Mesothelial cell of epicardium (in vitro differentiated cells): Measurements from ENCODE around the gene ISG15. TPM values are rescaled to one million over a fixed set of nuclear protein-coding genes. Genes with fewer than 3 reads are reported as not detected.

ENCODE experiments used
- DNase-seq, 2 experiments: peaks; one replicate each; pipeline ENCODE4 v3.0.0; 2021; ENCODE audit warnings: low spot score in 2 of 2; ENCODE audit not compliant: unreplicated experiment in 2 of 2
- H3K27ac Mint-ChIP-seq: 2 replicates; pipeline ENCODE4 v1.8.0; 2021; ENCODE audit warnings: mixed read lengths
- H3K27me3 Mint-ChIP-seq: 2 replicates; pipeline ENCODE4 v1.8.0; 2021; ENCODE audit warnings: low read depth, mixed read lengths
- H3K36me3 Mint-ChIP-seq: 2 replicates; pipeline ENCODE4 v1.8.0; 2021; ENCODE audit warnings: mixed read lengths
- H3K4me1 Mint-ChIP-seq: 2 replicates; pipeline ENCODE4 v1.8.0; 2021; ENCODE audit warnings: mixed read lengths
- H3K4me3 Mint-ChIP-seq: 2 replicates; pipeline ENCODE4 v1.8.0; 2021; ENCODE audit warnings: mild to moderate bottlenecking, moderate library complexity, mixed read lengths
- H3K9me3 Mint-ChIP-seq: 2 replicates; pipeline ENCODE4 v1.8.0; 2021; ENCODE audit warnings: mixed read lengths
- CTCF ChIP-seq: fragments of 200-600 bp; sonication (generic); IDR thresholded peaks from one replicate; pipeline ENCODE4 v1.5.0; 2021; ENCODE audit warnings: antibody characterized with exemption; ENCODE audit not compliant: unreplicated experiment
- total RNA-seq: library from RNA; stranded (reverse); gene quantifications from 3 replicates; pipeline ENCODE4 v1.2.1, GENCODE V29; 2021

The ISG15 gene
- total RNA-seq, 1 donor from 2014 or later, result 139 TPM

GRCh38 chr1:1047963-1048362, 34.7 kb downstream of the ISG15 start:
- peaks cover 24% of the 10 kb centered on the region for H3K36me3 Mint-ChIP-seq
- H3K9me3 Mint-ChIP-seq, result no peaks in the 10 kb centered on the region

GRCh38 chr1:1048765-1049164, 35.5 kb downstream of the ISG15 start:
- DNase-seq, result no peak
- no peak for TF ChIP-seq CTCF
- no peak overlapping the region for H3K27ac Mint-ChIP-seq
- H3K4me3 Mint-ChIP-seq, result no peak overlapping the region
- H3K4me1 Mint-ChIP-seq, result no peaks in the 10 kb centered on the region
- H3K36me3 Mint-ChIP-seq, result peaks cover 22% of the 10 kb centered on the region
- H3K27me3 Mint-ChIP-seq, result no peaks in the 10 kb centered on the region
- no peaks in the 10 kb centered on the region for H3K9me3 Mint-ChIP-seq

More at GRCh38 chr1:1047963-1048362, 34.7 kb downstream of the ISG15 start:
- TF ChIP-seq CTCF, result no peak
- H3K4me1 Mint-ChIP-seq, result no peaks in the 10 kb centered on the region
- H3K27ac Mint-ChIP-seq, result no peak overlapping the region
- no peaks in the 10 kb centered on the region for H3K27me3 Mint-ChIP-seq
- no peak overlapping the region for H3K4me3 Mint-ChIP-seq
- DNase-seq, result no peak

- H3K27me3 Mint-ChIP-seq, result no peaks in the 10 kb centered on the region
- H3K4me3 Mint-ChIP-seq, result no peak overlapping the region
- H3K36me3 Mint-ChIP-seq, result peaks cover 21% of the 10 kb centered on the region
These were observed 36.2 kb downstream of the ISG15 start for GRCh38 chr1:1049318-1050165.

GRCh38 chr1:1050577-1051052, 37.3 kb downstream of the ISG15 start:
- Mint-ChIP-seq H3K27me3 (no peaks in the 10 kb centered on the region), H3K4me3 (no peak overlapping the region), H3K36me3 (peaks cover 19% of the 10 kb centered on the region), H3K9me3 (no peaks in the 10 kb centered on the region), H3K27ac (peak overlapping the region; percentile 34), H3K4me1 (no peaks in the 10 kb centered on the region)
- DNase-seq, result no peak
- TF ChIP-seq CTCF, result no peak

More at GRCh38 chr1:1049318-1050165, 36.2 kb downstream of the ISG15 start:
- DNase-seq, result no peak
- H3K27ac Mint-ChIP-seq, result no peak overlapping the region
- TF ChIP-seq CTCF, result no peak
- H3K9me3 Mint-ChIP-seq, result no peaks in the 10 kb centered on the region
- no peaks in the 10 kb centered on the region for H3K4me1 Mint-ChIP-seq

GRCh38 chr1:1051127-1051810, 38.0 kb downstream of the ISG15 start:
- no peak overlapping the region for H3K4me3 Mint-ChIP-seq
- peaks cover 22% of the 10 kb centered on the region for H3K36me3 Mint-ChIP-seq
- no peak overlapping the region for H3K27ac Mint-ChIP-seq
- H3K27me3 Mint-ChIP-seq, result peaks cover 3% of the 10 kb centered on the region
- H3K9me3 Mint-ChIP-seq, result no peaks in the 10 kb centered on the region
- no peaks in the 10 kb centered on the region for H3K4me1 Mint-ChIP-seq
- TF ChIP-seq CTCF, result no peak
- no peak for DNase-seq
